ENCODE data around the gene CYBC1. TPM values are rescaled to one million over a fixed set of nuclear protein-coding genes. Genes with fewer than 3 reads are reported as not detected.

The CYBC1 gene
- total RNA-seq = 36.6 TPM

- DNase-seq = peak; percentile 98
Measured at GRCh38 chr17:82450357-82451106, at the start of gene CYBC1. Gene CYBC1 (minus strand): TSS chr17:82450752. CDS start chr17:82449254, 1,498 bp downstream.

- DNase-seq = peak; percentile 50
Measured at GRCh38 chr17:82497483-82498405, 47.2 kb upstream of the CYBC1 start.

- peak; percentile 98 for DNase-seq
Measured at GRCh38 chr17:82496529-82497434, 46.2 kb upstream of the CYBC1 start.

- DNase-seq = no peak
Measured at GRCh38 chr17:82495844-82496528, 45.4 kb upstream of the CYBC1 start.

- peak; percentile 90 for DNase-seq
Measured at GRCh38 chr17:82494236-82495055, 43.9 kb upstream of the CYBC1 start.

GRCh38 chr17:82493226-82493781 lies 42.8 kb upstream of the CYBC1 start:
- no peak for DNase-seq

GRCh38 chr17:82492643-82493225 lies 42.2 kb upstream of the CYBC1 start:
- DNase-seq = no peak

- DNase-seq = no peak
Measured at GRCh38 chr17:82491533-82491932, 41.0 kb upstream of the CYBC1 start.

- DNase-seq = no peak
Measured at GRCh38 chr17:82491196-82491530, 40.6 kb upstream of the CYBC1 start.

- DNase-seq = no peak
Measured at GRCh38 chr17:82490512-82491195, 40.1 kb upstream of the CYBC1 start.

- peak; percentile 60 for DNase-seq
Measured at GRCh38 chr17:82489851-82490511, 39.4 kb upstream of the CYBC1 start.

GRCh38 chr17:82489117-82489516 lies 38.6 kb upstream of the CYBC1 start:
- DNase-seq = no peak

GRCh38 chr17:82487910-82488309 lies 37.4 kb upstream of the CYBC1 start:
- peak; percentile 77 for DNase-seq

- DNase-seq = no peak
Measured at GRCh38 chr17:82486231-82487094, 35.9 kb upstream of the CYBC1 start.

- no peak for DNase-seq
Measured at GRCh38 chr17:82483836-82484235, 33.3 kb upstream of the CYBC1 start.

GRCh38 chr17:82483204-82483660 lies 32.7 kb upstream of the CYBC1 start:
- no peak for DNase-seq

- no peak for DNase-seq
Measured at GRCh38 chr17:82480318-82480717, 29.8 kb upstream of the CYBC1 start.

GRCh38 chr17:82479602-82480001 lies 29.1 kb upstream of the CYBC1 start:
- DNase-seq = no peak
